ENCODE data around the gene GPRC5A. TPM values are rescaled to one million over a fixed set of nuclear protein-coding genes. Genes with fewer than 3 reads are reported as not detected.

Gene GPRC5A
- total and polyA plus RNA-seq, 2 of the 13 experiments (the other 11 are each of a cell fraction or from before 2014, with no cell fraction given): 0.27 to 3.0 TPM

DNA sequence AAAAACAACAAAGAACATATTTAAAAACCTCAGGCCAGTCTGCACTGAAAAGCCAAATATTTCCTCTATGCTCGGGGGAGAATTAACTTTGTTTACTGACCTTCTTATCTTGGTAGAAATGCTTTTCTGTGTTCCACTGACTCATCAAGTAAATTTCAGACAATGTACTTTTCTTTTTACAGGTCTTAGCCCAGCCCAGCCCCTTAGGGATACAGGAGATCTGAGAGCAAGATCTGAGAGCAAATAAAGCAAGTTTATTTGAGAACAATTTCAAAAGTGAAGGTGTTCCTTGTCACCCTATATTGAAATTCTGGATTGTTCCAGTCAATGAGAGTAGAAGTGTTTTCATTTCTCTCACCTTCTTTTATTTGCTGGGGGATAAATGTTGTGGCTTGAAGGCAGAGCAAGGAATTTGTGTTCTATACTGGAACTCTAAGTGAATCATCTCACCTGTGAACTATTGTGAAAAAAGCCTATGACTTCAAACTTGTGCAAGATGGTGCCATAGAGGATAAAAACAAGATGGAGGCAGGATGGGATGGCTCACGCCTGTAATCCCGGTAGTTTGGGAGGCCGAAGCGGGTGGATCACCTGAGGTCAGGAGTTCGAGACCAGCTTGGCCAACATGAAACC lies 7.9 kb upstream of the GPRC5A start (continued):
- TF ChIP-seq, protein P1, sequence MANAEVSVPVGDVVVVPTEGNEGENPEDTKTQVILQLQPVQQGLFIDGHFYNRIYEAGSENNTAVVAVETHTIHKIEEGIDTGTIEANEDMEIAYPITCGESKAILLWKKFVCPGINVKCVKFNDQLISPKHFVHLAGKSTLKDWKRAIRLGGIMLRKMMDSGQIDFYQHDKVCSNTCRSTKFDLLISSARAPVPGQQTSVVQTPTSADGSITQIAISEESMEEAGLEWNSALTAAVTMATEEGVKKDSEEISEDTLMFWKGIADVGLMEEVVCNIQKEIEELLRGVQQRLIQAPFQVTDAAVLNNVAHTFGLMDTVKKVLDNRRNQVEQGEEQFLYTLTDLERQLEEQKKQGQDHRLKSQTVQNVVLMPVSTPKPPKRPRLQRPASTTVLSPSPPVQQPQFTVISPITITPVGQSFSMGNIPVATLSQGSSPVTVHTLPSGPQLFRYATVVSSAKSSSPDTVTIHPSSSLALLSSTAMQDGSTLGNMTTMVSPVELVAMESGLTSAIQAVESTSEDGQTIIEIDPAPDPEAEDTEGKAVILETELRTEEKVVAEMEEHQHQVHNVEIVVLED (CRISPR knock-in tag; IDR thresholded peaks at IDR 0.05; ENCODE audit: borderline replicate concordance): no peak
- TF ChIP-seq ZSCAN31 (CRISPR knock-in tag; IDR thresholded peaks at IDR 0.05; ENCODE audit: low read depth) (no peak), CBX1 (IDR thresholded peaks at IDR 0.05; ENCODE audit: low read depth) (no peak), ZNF788 (CRISPR knock-in tag; IDR thresholded peaks at IDR 0.05; ENCODE audit: borderline replicate concordance) (no peak), ZNF747 (CRISPR knock-in tag; IDR thresholded peaks at IDR 0.05; ENCODE audit: borderline replicate concordance) (no peak), HDAC2 (CRISPR knock-in tag; IDR thresholded peaks at IDR 0.05) (no peak), ZNF616 (CRISPR knock-in tag; IDR thresholded peaks at IDR 0.05; ENCODE audit: low read depth) (no peak), ZNF749 (CRISPR knock-in tag; IDR thresholded peaks at IDR 0.05; ENCODE audit: borderline replicate concordance) (no peak), TEAD2 (CRISPR knock-in tag; IDR thresholded peaks at IDR 0.05) (no peak), ZNF713 (CRISPR knock-in tag; IDR thresholded peaks at IDR 0.05) (no peak), PAXIP1 (CRISPR knock-in tag; conservative IDR thresholded peaks at IDR 0.05) (peak; percentile 46; the same call in 1 of the 2 replicates), FOXA1 (IDR thresholded peaks at IDR 0.05) (no peak), FOXA1 (CRISPR knock-in tag; IDR thresholded peaks at IDR 0.05) (0 out of 2 replicates have a peak, but pooled peaks have one; percentile 30), ZNF431 (CRISPR knock-in tag; IDR thresholded peaks at IDR 0.05; ENCODE audit: borderline replicate concordance, low read depth) (no peak)
- TF ChIP-seq, protein P2, sequence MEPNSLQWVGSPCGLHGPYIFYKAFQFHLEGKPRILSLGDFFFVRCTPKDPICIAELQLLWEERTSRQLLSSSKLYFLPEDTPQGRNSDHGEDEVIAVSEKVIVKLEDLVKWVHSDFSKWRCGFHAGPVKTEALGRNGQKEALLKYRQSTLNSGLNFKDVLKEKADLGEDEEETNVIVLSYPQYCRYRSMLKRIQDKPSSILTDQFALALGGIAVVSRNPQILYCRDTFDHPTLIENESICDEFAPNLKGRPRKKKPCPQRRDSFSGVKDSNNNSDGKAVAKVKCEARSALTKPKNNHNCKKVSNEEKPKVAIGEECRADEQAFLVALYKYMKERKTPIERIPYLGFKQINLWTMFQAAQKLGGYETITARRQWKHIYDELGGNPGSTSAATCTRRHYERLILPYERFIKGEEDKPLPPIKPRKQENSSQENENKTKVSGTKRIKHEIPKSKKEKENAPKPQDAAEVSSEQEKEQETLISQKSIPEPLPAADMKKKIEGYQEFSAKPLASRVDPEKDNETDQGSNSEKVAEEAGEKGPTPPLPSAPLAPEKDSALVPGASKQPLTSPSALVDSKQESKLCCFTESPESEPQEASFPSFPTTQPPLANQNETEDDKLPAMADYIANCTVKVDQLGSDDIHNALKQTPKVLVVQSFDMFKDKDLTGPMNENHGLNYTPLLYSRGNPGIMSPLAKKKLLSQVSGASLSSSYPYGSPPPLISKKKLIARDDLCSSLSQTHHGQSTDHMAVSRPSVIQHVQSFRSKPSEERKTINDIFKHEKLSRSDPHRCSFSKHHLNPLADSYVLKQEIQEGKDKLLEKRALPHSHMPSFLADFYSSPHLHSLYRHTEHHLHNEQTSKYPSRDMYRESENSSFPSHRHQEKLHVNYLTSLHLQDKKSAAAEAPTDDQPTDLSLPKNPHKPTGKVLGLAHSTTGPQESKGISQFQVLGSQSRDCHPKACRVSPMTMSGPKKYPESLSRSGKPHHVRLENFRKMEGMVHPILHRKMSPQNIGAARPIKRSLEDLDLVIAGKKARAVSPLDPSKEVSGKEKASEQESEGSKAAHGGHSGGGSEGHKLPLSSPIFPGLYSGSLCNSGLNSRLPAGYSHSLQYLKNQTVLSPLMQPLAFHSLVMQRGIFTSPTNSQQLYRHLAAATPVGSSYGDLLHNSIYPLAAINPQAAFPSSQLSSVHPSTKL (CRISPR knock-in tag; IDR thresholded peaks at IDR 0.05): peak; percentile 73
- TF ChIP-seq, protein P3, sequence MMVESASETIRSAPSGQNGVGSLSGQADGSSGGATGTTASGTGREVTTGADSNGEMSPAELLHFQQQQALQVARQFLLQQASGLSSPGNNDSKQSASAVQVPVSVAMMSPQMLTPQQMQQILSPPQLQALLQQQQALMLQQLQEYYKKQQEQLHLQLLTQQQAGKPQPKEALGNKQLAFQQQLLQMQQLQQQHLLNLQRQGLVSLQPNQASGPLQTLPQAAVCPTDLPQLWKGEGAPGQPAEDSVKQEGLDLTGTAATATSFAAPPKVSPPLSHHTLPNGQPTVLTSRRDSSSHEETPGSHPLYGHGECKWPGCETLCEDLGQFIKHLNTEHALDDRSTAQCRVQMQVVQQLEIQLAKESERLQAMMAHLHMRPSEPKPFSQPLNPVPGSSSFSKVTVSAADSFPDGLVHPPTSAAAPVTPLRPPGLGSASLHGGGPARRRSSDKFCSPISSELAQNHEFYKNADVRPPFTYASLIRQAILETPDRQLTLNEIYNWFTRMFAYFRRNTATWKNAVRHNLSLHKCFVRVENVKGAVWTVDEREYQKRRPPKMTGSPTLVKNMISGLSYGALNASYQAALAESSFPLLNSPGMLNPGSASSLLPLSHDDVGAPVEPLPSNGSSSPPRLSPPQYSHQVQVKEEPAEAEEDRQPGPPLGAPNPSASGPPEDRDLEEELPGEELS (CRISPR knock-in tag; IDR thresholded peaks at IDR 0.05): peak; percentile 44
- TF ChIP-seq, protein P4, sequence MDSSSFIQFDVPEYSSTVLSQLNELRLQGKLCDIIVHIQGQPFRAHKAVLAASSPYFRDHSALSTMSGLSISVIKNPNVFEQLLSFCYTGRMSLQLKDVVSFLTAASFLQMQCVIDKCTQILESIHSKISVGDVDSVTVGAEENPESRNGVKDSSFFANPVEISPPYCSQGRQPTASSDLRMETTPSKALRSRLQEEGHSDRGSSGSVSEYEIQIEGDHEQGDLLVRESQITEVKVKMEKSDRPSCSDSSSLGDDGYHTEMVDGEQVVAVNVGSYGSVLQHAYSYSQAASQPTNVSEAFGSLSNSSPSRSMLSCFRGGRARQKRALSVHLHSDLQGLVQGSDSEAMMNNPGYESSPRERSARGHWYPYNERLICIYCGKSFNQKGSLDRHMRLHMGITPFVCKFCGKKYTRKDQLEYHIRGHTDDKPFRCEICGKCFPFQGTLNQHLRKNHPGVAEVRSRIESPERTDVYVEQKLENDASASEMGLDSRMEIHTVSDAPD (CRISPR knock-in tag; IDR thresholded peaks at IDR 0.05): no peak
